Effector CD8-positive, alpha-beta T cell (primary cell): ENCODE results near the gene ZNF821.
"Not testable (repeated sequence)": the region's sequence is repeated elsewhere in the genome, so short reads cannot be mapped to it uniquely, and the experiment has no call there.

ENCODE experiments used
- DNase-seq: peaks from one replicate; lab custom pipeline; 2025; lab: John Stamatoyannopoulos, UW
- total RNA-seq, 4 experiments: gene quantifications; one replicate each; lab custom pipeline; 2026; lab: John Stamatoyannopoulos, UW

ZNF821 gene
- 12.7 to 17.7 (median 14.3) reads per million in 4 experiments for total RNA-seq

- DNase-seq, result peak; percentile 74
Observed at GRCh38 chr16:71883849-71884638, at the start of gene ZNF821. Gene ZNF821 (minus strand): TSS chr16:71884182. CDS start chr16:71879946, 4,236 bp downstream.

GRCh38 chr16:71933017-71933416 is 49.0 kb upstream of the ZNF821 start:
- DNase-seq, result no peak

- DNase-seq, result no peak
Observed at GRCh38 chr16:71931599-71931998, 47.6 kb upstream of the ZNF821 start.

- DNase-seq, result no peak
Observed at GRCh38 chr16:71931001-71931400, 47.0 kb upstream of the ZNF821 start.

GRCh38 chr16:71930013-71930563 is 46.1 kb upstream of the ZNF821 start:
- no peak for DNase-seq

- DNase-seq, result no peak
Observed at GRCh38 chr16:71929048-71929447, 45.1 kb upstream of the ZNF821 start.

- no peak for DNase-seq
Observed at GRCh38 chr16:71927787-71928186, 43.8 kb upstream of the ZNF821 start.

GRCh38 chr16:71927383-71927782 is 43.4 kb upstream of the ZNF821 start:
- DNase-seq, result no peak

GRCh38 chr16:71924710-71925109 is 40.7 kb upstream of the ZNF821 start:
- DNase-seq, result no peak

GRCh38 chr16:71923941-71924690 is 40.1 kb upstream of the ZNF821 start:
- DNase-seq, result no peak

GRCh38 chr16:71920658-71921057 is 36.7 kb upstream of the ZNF821 start:
- no peak for DNase-seq

- no peak for DNase-seq
Observed at GRCh38 chr16:71919035-71919434, 35.1 kb upstream of the ZNF821 start.

- DNase-seq, result no peak
Observed at GRCh38 chr16:71917900-71918299, 33.9 kb upstream of the ZNF821 start.

- DNase-seq, result no peak
Observed at GRCh38 chr16:71916397-71916920, 32.5 kb upstream of the ZNF821 start.

- no peak for DNase-seq
Observed at GRCh38 chr16:71915350-71915749, 31.4 kb upstream of the ZNF821 start.

GRCh38 chr16:71914802-71915201 is 30.8 kb upstream of the ZNF821 start:
- no peak for DNase-seq

GRCh38 chr16:71912534-71913275 is 28.7 kb upstream of the ZNF821 start:
- no peak for DNase-seq

GRCh38 chr16:71911121-71911520 is 27.1 kb upstream of the ZNF821 start:
- DNase-seq, result no peak

GRCh38 chr16:71905765-71906164 is 21.8 kb upstream of the ZNF821 start:
- DNase-seq, result not testable (repeated sequence)

GRCh38 chr16:71904239-71904638 is 20.3 kb upstream of the ZNF821 start:
- DNase-seq, result no peak

- no peak for DNase-seq
Observed at GRCh38 chr16:71903608-71904007, 19.6 kb upstream of the ZNF821 start.
